ENCODE results near the gene CLEC4F.

Gene CLEC4F

DNA sequence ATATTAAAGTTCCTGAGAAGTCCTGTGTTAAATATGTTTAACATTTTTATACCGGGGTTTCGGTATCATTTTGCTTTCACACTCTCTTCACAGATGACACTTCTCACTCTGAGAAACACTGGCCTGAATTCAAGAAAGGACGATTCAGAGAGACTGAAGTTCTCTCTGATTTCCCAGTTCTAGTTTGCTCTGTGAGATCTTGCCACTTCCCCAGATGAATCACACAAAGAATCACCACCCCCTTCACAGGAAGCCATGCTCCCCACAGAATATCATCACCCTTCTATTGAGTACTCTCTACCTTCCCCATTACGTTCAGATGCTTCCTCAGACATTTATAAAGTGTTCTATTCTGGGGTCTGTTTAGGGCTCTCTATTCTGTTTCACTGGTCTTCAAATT, 31.3 kb upstream of the CLEC4F start:
- H3K27me3 ChIP-seq: no peaks in the 10 kb centered on the region
- H3K4me3 ChIP-seq (ENCODE audit: low read depth, low read length): no peak overlapping the region
- TF ChIP-seq, protein P1, sequence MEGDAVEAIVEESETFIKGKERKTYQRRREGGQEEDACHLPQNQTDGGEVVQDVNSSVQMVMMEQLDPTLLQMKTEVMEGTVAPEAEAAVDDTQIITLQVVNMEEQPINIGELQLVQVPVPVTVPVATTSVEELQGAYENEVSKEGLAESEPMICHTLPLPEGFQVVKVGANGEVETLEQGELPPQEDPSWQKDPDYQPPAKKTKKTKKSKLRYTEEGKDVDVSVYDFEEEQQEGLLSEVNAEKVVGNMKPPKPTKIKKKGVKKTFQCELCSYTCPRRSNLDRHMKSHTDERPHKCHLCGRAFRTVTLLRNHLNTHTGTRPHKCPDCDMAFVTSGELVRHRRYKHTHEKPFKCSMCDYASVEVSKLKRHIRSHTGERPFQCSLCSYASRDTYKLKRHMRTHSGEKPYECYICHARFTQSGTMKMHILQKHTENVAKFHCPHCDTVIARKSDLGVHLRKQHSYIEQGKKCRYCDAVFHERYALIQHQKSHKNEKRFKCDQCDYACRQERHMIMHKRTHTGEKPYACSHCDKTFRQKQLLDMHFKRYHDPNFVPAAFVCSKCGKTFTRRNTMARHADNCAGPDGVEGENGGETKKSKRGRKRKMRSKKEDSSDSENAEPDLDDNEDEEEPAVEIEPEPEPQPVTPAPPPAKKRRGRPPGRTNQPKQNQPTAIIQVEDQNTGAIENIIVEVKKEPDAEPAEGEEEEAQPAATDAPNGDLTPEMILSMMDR (IDR thresholded peaks at IDR 0.05; ENCODE audit: low read depth, low read length): no peak
- H3K9me3 ChIP-seq: no peaks in the 10 kb centered on the region
- no peaks in the 10 kb centered on the region for H3K36me3 ChIP-seq
- no peak for DNase-seq
- no peaks in the 10 kb centered on the region for H3K4me1 ChIP-seq

DNA sequence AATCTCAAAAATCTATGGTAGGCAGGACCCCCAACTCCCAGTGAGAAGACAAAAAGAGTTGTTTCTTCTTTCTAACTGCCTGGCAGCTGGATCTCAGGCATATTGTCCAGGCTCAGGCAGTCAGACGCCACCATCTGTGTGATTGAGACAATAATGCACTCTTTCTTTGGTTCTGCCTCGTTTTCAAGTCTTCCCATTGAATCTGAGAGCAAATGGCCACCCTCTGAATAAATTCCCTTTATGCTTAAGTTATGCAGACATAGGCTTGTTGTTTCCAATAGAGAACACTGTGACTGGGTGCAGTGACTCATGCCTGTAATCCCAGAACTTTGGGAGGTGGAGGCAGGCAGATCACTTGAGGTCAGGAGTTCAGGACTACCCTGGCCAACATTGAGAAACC, 30.5 kb upstream of the CLEC4F start:
- no peaks in the 10 kb centered on the region for H3K36me3 ChIP-seq
- H3K4me1 ChIP-seq: no peaks in the 10 kb centered on the region
- TF ChIP-seq, protein P1 (IDR thresholded peaks at IDR 0.05; ENCODE audit: low read depth, low read length): no peak
- H3K27me3 ChIP-seq: no peaks in the 10 kb centered on the region
- H3K9me3 ChIP-seq: no peaks in the 10 kb centered on the region
- H3K4me3 ChIP-seq (ENCODE audit: low read depth, low read length): no peak overlapping the region
- no peak for DNase-seq

DNA sequence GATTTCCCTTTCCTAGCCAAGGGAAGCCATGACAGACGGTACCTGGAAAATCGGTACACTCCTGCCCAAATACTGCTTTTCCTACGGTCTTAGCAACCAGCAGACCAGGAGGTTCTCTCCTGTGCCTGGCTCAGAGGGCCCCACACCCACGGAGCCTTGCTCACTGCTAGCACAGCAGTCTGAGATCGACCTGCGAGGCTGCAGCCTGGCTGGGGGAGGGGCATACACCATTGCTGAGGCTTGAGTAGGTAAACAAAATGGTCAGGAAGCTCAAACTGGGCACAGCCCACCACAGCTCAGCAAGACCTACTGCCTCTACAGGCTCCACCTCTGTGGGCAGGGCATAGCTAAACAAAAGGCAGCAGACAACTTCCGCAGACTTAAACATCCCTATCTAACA, 22.0 kb upstream of the CLEC4F start:
- Histone ChIP-seq H3K27me3 (no peaks in the 10 kb centered on the region), H3K4me1 (no peaks in the 10 kb centered on the region), H3K9me3 (no peaks in the 10 kb centered on the region), H3K4me3 (ENCODE audit: low read depth, low read length) (no peak overlapping the region), H3K36me3 (no peaks in the 10 kb centered on the region)
- no peak for DNase-seq
- TF ChIP-seq, protein P1 (IDR thresholded peaks at IDR 0.05; ENCODE audit: low read depth, low read length): no peak

DNA sequence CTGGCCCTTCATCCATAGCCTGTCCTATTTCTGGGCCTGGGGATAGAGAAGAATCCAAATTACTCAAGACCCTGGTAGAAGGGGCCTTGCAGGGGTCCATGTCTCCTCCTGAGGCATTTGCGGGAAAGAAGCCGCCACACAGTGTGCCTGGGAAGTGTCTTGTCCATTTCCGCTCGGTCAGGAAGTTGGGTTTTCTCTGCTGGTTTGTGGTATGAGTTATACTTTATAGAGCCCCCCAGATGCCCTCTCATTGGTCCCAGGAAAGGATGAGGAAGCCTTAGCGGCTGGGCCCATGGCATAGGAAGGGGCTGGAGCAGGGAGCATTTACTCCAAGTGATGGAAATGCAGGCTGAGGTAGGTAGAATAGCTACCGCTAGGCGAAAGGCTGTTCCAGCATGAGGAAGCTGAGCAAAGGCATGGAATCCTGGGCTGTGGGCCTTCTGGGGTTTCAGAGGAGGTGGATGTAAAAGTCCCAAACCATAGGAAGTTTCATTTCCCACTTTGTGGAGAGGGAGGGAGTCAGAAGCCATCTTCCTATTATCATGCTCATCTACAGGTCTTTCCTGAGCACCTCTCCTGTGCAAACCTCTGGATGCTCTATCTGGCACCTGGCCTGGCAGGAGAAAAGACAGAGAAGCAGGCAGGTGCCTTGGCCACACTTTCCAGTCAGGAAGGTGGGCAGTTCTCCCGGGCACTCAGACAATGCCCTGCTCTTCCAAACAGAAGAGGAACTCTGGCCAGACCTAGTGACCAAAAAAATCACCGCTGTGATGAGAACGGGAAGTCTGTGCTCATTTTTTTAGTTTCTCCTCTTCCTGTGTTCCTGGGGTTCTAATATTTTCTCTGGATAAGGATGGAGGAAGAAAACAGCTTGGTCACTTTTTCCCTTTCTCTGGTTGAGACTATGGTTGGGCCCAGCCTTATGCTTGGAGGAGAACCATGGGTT, 17.9 kb upstream of the CLEC4F start:
- DNase-seq: no peak
- TF ChIP-seq, protein P1 (IDR thresholded peaks at IDR 0.05; ENCODE audit: low read depth, low read length): no peak
- Histone ChIP-seq H3K4me3 (ENCODE audit: low read depth, low read length) (no peak overlapping the region), H3K9me3 (no peaks in the 10 kb centered on the region), H3K27me3 (no peaks in the 10 kb centered on the region), H3K4me1 (no peaks in the 10 kb centered on the region), H3K36me3 (no peaks in the 10 kb centered on the region)

DNA sequence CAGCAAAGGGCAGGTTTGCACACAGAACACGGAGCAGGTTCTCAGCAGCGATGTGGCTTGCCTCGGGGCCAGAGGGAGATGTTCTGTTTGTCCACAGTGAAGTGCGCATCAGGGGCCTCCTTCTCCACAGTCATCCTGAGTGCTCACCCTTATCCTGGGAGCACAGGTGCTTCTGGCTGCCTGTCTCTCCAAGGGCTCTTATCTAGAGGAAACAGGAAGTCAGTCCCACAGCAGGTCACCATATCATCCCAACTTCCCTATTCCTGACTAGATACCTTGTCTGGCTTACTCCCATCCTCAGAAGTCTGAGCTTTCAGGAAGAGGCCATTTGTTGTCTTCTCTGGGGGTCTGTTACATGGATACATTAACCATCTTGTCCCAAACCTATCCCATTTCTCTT, 15.2 kb upstream of the CLEC4F start, which contains the start of gene CD207:
CD207 (minus strand) TSS at position 174 of the 400 bp plus-strand sequence; CDS start at position 134, 40 bp downstream.
- H3K4me3 ChIP-seq (ENCODE audit: low read depth, low read length): no peak within 1 kb of the TSS
- DNase-seq: no peak
- H3K4me1 ChIP-seq: no peaks in the 10 kb centered on the region
- H3K36me3 ChIP-seq: no peaks in the 10 kb centered on the region
- TF ChIP-seq, protein P1 (IDR thresholded peaks at IDR 0.05; ENCODE audit: low read depth, low read length): no peak
- H3K27me3 ChIP-seq: no peaks in the 10 kb centered on the region
- no peaks in the 10 kb centered on the region for H3K9me3 ChIP-seq

DNA sequence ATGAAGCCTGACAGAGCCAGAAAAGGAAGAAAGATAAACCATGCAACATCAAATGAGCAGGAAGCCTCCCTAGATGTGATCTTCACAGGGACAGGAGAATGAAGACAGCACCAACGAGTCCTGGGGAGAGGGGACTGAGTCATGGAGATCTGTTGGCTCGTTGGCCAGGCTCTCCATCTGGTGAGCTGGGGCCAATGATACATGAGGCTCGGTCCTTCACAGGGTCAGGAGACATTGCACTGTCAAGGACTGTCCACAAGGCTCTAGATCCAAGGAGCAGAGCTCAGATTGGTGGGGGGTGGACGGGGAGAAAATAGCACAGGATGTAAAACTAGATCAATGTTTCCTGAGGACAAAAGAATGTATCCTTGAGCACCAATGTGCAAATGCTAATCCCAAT, 14.5 kb upstream of the CLEC4F start:
- Histone ChIP-seq H3K9me3 (no peaks in the 10 kb centered on the region), H3K4me1 (no peaks in the 10 kb centered on the region), H3K27me3 (no peaks in the 10 kb centered on the region), H3K36me3 (no peaks in the 10 kb centered on the region), H3K4me3 (ENCODE audit: low read depth, low read length) (no peak overlapping the region)
- DNase-seq: no peak
- TF ChIP-seq, protein P1 (IDR thresholded peaks at IDR 0.05; ENCODE audit: low read depth, low read length): no peak

Data from BE2C (cell line).